PC-3 (cell line): ENCODE results near the gene ABHD2. TPM values are rescaled to one million over a fixed set of nuclear protein-coding genes. Genes with fewer than 3 reads are reported as not detected.

Experiments
- ATAC-seq: fragments of 200-7000 bp; cut with Tn5 transposase; 2 replicates; pipeline ENCODE4 v1.9.1; 2020; ENCODE audit warnings: mild to moderate bottlenecking, moderate library complexity
- BruUV-seq: library from RNA; stranded (reverse); fragments of 400-500 nt; replicated peaks from 2 replicates; lab custom pipeline; 2021; lab: Mats Ljungman, UMichigan
- CTCF ChIA-PET: fragments of 300-600 bp; sonication (Branson Sonifier 250); formaldehyde crosslinking; loops from one replicate; lab custom pipeline; 2022; ENCODE audit warnings: antibody characterized with exemption; lab: Charles Lee
- POLR2A ChIA-PET: fragments of 300-600 bp; sonication (Branson Sonifier 250); formaldehyde crosslinking; loops from one replicate; lab custom pipeline; 2022; ENCODE audit warnings: antibody characterized with exemption; ENCODE audit not compliant: unreplicated experiment; lab: Charles Lee
- DNase-seq: peaks from one replicate; pipeline ENCODE4 v3.0.0-alpha.2; 2015
- H2AFZ ChIP-seq: fragments of 300-600 bp; sonication (generic); 2 replicates; pipeline ENCODE4 v1.6.0; 2016; ENCODE audit warnings: antibody characterized with exemption, low read length
- H3F3A ChIP-seq: fragments of 300-600 bp; sonication (generic); one replicate; pipeline ENCODE4 v1.6.0; 2017; ENCODE audit warnings: antibody characterized with exemption, low read length, control low read depth, mild to moderate bottlenecking; ENCODE audit not compliant: unreplicated experiment
- H3K27ac ChIP-seq: fragments of 300-600 bp; sonication (generic); 2 replicates; pipeline ENCODE4 v1.5.1; 2016; ENCODE audit warnings: mild to moderate bottlenecking, low read length
- H3K27me3 ChIP-seq: fragments of 300-600 bp; sonication (generic); 2 replicates; pipeline ENCODE4 v1.6.1; 2016; ENCODE audit warnings: low read length, mixed read lengths
- H3K36me3 ChIP-seq: fragments of 300-600 bp; sonication (generic); 2 replicates; pipeline ENCODE4 v1.6.1; 2016; ENCODE audit warnings: low read depth, mixed run types, low read length, mixed read lengths
- H3K4me1 ChIP-seq: fragments of 300-600 bp; sonication (generic); 2 replicates; pipeline ENCODE4 v1.5.1; 2016; ENCODE audit warnings: low read length; ENCODE audit not compliant: insufficient read depth
- H3K4me2 ChIP-seq: fragments of 300-600 bp; sonication (generic); 2 replicates; pipeline ENCODE4 v1.6.0; 2016; ENCODE audit warnings: low read length
- H3K4me3 ChIP-seq: fragments of 300-600 bp; sonication (generic); 2 replicates; pipeline ENCODE4 v1.5.1; 2016; ENCODE audit warnings: mild to moderate bottlenecking, low read length, mixed read lengths
- H3K79me2 ChIP-seq: fragments of 300-600 bp; sonication (generic); 2 replicates; pipeline ENCODE4 v1.6.1; 2017; ENCODE audit warnings: low read length, mixed read lengths
- H3K9ac ChIP-seq: fragments of 300-600 bp; sonication (generic); 2 replicates; pipeline ENCODE4 v1.6.0; 2016; ENCODE audit warnings: mild to moderate bottlenecking, low read length
- H3K9me2 ChIP-seq: fragments of 300-600 bp; sonication (generic); replicated peaks from 2 replicates; pipeline ENCODE4 v1.6.1; 2016; ENCODE audit warnings: mixed run types, low read length, mixed read lengths
- H3K9me3 ChIP-seq: fragments of 300-600 bp; sonication (generic); 2 replicates; pipeline ENCODE4 v1.6.1; 2016; ENCODE audit warnings: low read length, mixed read lengths
- H4K20me1 ChIP-seq: fragments of 300-600 bp; sonication (generic); 2 replicates; pipeline ENCODE4 v1.6.1; 2016; ENCODE audit warnings: low read length, mixed read lengths
- EZH2 ChIP-seq: fragments of 300-600 bp; sonication (generic); IDR thresholded peaks from one replicate; pipeline ENCODE4 v1.6.1; 2017; ENCODE audit warnings: antibody characterized with exemption, mild to moderate bottlenecking, low read length; ENCODE audit not compliant: unreplicated experiment
- EZH2phosphoT487 ChIP-seq: fragments of 300-600 bp; sonication (generic); IDR thresholded peaks from 2 replicates; pipeline ENCODE4 v1.6.1; 2018; ENCODE audit warnings: mild to moderate bottlenecking, antibody characterized with exemption, low read length, borderline replicate concordance
- intact Hi-C: fragments of 100-400 bp; cut with micrococcal nuclease; formaldehyde crosslinking; loops from 2 replicates; pipeline ENCODE4 v1.9.0; 2023
- total RNA-seq: library from RNA; depleted of rRNA; stranded (reverse); fragments of >200 nt; gene quantifications from 2 replicates; pipeline ENCODE4 v1.2.3, GENCODE V29; 2014
- TF ChIP-seq, protein P1 (sequence below): fragments of 300-600 bp; sonication (generic); conservative IDR thresholded peaks from 2 replicates; pipeline ENCODE4 v1.5.1; 2017; ENCODE audit warnings: antibody characterized with exemption, low read depth, mild to moderate bottlenecking, low read length

ABHD2 gene
- total RNA-seq, 1 experiment from 2014 or later, result 34.0 TPM

DNA sequence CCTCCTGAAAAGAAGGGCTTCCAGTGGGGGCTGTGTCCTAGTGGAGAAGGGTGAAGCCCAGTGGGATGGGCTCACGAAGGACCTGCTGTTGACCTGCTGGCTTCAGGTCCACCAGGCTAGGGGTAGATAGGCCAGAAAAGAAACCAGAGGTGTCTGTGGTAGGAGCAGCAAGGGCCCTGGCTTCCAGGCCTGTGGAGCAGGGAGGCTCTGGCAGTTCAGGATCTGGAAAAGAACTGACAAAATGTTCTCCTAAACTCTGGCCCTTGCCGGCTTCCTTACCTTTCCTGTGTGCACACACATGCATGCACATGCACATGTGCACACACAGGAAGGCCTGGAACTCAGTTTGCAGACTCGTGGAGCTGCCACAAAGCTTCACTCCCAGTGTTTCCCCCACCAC lies 49.7 kb downstream of the ABHD2 start:
- TF ChIP-seq EZH2 (no peak), EZH2phosphoT487 (no peak)
- TF ChIP-seq, protein P1, sequence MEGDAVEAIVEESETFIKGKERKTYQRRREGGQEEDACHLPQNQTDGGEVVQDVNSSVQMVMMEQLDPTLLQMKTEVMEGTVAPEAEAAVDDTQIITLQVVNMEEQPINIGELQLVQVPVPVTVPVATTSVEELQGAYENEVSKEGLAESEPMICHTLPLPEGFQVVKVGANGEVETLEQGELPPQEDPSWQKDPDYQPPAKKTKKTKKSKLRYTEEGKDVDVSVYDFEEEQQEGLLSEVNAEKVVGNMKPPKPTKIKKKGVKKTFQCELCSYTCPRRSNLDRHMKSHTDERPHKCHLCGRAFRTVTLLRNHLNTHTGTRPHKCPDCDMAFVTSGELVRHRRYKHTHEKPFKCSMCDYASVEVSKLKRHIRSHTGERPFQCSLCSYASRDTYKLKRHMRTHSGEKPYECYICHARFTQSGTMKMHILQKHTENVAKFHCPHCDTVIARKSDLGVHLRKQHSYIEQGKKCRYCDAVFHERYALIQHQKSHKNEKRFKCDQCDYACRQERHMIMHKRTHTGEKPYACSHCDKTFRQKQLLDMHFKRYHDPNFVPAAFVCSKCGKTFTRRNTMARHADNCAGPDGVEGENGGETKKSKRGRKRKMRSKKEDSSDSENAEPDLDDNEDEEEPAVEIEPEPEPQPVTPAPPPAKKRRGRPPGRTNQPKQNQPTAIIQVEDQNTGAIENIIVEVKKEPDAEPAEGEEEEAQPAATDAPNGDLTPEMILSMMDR, result no peak
- no peak overlapping the region for H3K27ac ChIP-seq
- H3K36me3 ChIP-seq, result no peaks in the 10 kb centered on the region
- H2AFZ ChIP-seq, result no peak overlapping the region
- H4K20me1 ChIP-seq, result no peaks in the 10 kb centered on the region
- ATAC-seq (no peak), DNase-seq (no peak)
- ChIA-PET CTCF (no interaction called here), POLR2A (no interaction called here)
- no peaks in the 10 kb centered on the region for H3K9me2 ChIP-seq
- no peaks in the 10 kb centered on the region for H3K27me3 ChIP-seq
- BruUV-seq, result no TSS peak
- H3K9me3 ChIP-seq, result no peaks in the 10 kb centered on the region
- H3K79me2 ChIP-seq, result no peaks in the 10 kb centered on the region
- H3K4me3 ChIP-seq, result no peak overlapping the region
- no peak overlapping the region for H3K4me2 ChIP-seq
- H3K4me1 ChIP-seq, result peaks cover 8% of the 10 kb centered on the region
- H3F3A ChIP-seq, result no peaks in the 10 kb centered on the region
- no peak overlapping the region for H3K9ac ChIP-seq
- intact Hi-C loops, result no loop called here

DNA sequence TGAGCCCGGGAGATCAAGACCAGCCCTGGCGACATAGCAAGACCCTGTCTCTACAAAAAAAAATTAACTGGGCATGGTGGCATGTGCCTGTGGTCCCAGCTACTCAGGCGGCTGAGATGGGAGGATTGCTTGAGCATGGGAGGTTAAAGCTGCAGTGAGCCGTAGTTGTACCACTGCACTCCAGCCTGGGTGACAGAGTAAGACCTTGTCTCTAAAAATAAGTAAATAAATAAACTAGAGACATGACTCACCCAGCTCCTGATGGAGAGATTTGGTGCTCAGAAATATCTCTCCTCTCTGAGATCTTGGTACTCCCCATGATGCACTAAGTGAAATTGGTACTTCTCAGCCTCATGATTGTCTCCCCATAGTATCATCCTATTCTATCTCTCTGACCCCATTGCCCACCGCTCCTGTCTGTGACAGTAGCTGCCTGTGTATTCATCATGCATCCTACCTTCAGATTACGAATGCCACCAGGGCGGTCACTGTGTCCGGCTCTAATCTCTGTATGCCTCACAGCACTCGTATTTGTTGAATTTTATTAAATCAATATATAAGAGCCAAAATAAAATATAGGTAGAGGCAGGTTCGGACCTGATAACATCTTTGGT lies 50.9 kb downstream of the ABHD2 start:
- H3K4me2 ChIP-seq, result no peak overlapping the region
- H3K9me3 ChIP-seq, result no peaks in the 10 kb centered on the region
- DNase-seq (peak; percentile 27), ATAC-seq (peak; percentile 69)
- peaks cover 16% of the 10 kb centered on the region for H3K4me1 ChIP-seq
- H3K27ac ChIP-seq, result no peak overlapping the region
- TF ChIP-seq EZH2 (no peak), EZH2phosphoT487 (no peak)
- TF ChIP-seq, protein P1, result no peak
- POLR2A ChIA-PET, result no interaction called here
- no peaks in the 10 kb centered on the region for H4K20me1 ChIP-seq
- H2AFZ ChIP-seq, result no peak overlapping the region
- no peaks in the 10 kb centered on the region for H3K79me2 ChIP-seq
- H3K4me3 ChIP-seq, result no peak overlapping the region
- no peaks in the 10 kb centered on the region for H3K9me2 ChIP-seq
- no peak overlapping the region for H3K9ac ChIP-seq
- BruUV-seq, result no TSS peak
- no peaks in the 10 kb centered on the region for H3K27me3 ChIP-seq
- H3F3A ChIP-seq, result no peaks in the 10 kb centered on the region
- no peaks in the 10 kb centered on the region for H3K36me3 ChIP-seq
- intact Hi-C loops, result no loop called here
- CTCF ChIA-PET, result interaction anchor here (0.6 kb wide), 2 partner anchors 16 to 48 kb away, joined by 3 read pairs; no protein-coding TSS in a partner anchor
